Body of pancreas (tissue), 4 donors: ENCODE data around the gene CERK. TPM values are rescaled to one million over a fixed set of nuclear protein-coding genes. Genes with fewer than 3 reads are reported as not detected.
"Not testable (repeated sequence)": the region's sequence is repeated elsewhere in the genome, so short reads cannot be mapped to it uniquely, and the experiment has no call there.

Experiments used
- ATAC-seq: fragments of 150-250 bp; one replicate; pipeline ENCODE4 v1.9.1; 2016
- DNase-seq, 4 donors: peaks; one replicate each; pipeline ENCODE4 v3.0.0-alpha.2; 2019
- H3K27ac ChIP-seq, 4 donors: fragments of 200-600 bp; sonication (generic); 1 replicate in 3 of 4; 2 replicates in 1 of 4; pipeline versions ENCODE4 v1.5.1 to v1.6.1; 2016 to 2019; ENCODE audit warnings: mild to moderate bottlenecking in 1 of 4, mixed read lengths in 1 of 4, moderate library complexity in 1 of 4
- H3K27me3 ChIP-seq, 2 donors: fragments of 200-600 bp; sonication (generic); one replicate each; pipeline ENCODE4 v1.6.0; 2016; ENCODE audit warnings: mild to moderate bottlenecking in 1 of 2
- H3K36me3 ChIP-seq, 2 donors: fragments of 200-600 bp; sonication (generic); replicated peaks in 1 of 2; 2 replicates each; pipeline ENCODE4 v1.5.1; 2016; ENCODE audit warnings: low read depth in 2 of 2; ENCODE audit not compliant: insufficient read depth in 1 of 2
- H3K4me1 ChIP-seq: fragments of 200-600 bp; sonication (generic); one replicate; pipeline ENCODE4 v1.6.0; 2016
- H3K4me3 ChIP-seq, 2 donors: fragments of 200-600 bp; sonication (generic); 1 replicate in 1 of 2; 2 replicates in 1 of 2; pipeline ENCODE4 v1.5.1; 2016 to 2019
- H3K9me3 ChIP-seq, 3 donors: fragments of 200-600 bp; sonication (generic); 1 replicate in 2 of 3; 2 replicates in 1 of 3; pipeline ENCODE4 v1.5.1; 2016
- POLR2A ChIP-seq, 3 donors: fragments of 450-650 bp; IDR thresholded peaks; one replicate each; pipeline ENCODE4 v1.6.1; 2016; ENCODE audit warnings: antibody characterized with exemption in 3 of 3, mild to moderate bottlenecking in 2 of 3
- WGBS, 2 donors: methylation state at CpG; one replicate each; pipeline ENCODE4 v1.1.5; 2017; 5-methylcytosine and 5-hydroxymethylcytosine counted together
- intact Hi-C: fragments of 100-400 bp; cut with DNase I; formaldehyde crosslinking; loops from one replicate; pipeline ENCODE4 v1.15.1; 2023
- total RNA-seq, 2 donors: library from RNA; depleted of rRNA; stranded (reverse); fragments of >200 nt; gene quantifications; one replicate each; pipeline ENCODE4 v1.1.0, GENCODE V29; 2016
- TF ChIP-seq, protein P1 (sequence below), 7 experiments: fragments of 450-650 bp in 4 of 7; fragments of 200-600 bp in 3 of 7; sonication (generic) in 3 of 7; IDR thresholded peaks; one replicate each; pipeline ENCODE4 v1.5.1; 2016 to 2019; ENCODE audit warnings: antibody characterized with exemption in 7 of 7

Gene CERK, protein sequence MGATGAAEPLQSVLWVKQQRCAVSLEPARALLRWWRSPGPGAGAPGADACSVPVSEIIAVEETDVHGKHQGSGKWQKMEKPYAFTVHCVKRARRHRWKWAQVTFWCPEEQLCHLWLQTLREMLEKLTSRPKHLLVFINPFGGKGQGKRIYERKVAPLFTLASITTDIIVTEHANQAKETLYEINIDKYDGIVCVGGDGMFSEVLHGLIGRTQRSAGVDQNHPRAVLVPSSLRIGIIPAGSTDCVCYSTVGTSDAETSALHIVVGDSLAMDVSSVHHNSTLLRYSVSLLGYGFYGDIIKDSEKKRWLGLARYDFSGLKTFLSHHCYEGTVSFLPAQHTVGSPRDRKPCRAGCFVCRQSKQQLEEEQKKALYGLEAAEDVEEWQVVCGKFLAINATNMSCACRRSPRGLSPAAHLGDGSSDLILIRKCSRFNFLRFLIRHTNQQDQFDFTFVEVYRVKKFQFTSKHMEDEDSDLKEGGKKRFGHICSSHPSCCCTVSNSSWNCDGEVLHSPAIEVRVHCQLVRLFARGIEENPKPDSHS
- total RNA-seq: 10 to 100 TPM; 33.6 to 46.4 TPM

DNA sequence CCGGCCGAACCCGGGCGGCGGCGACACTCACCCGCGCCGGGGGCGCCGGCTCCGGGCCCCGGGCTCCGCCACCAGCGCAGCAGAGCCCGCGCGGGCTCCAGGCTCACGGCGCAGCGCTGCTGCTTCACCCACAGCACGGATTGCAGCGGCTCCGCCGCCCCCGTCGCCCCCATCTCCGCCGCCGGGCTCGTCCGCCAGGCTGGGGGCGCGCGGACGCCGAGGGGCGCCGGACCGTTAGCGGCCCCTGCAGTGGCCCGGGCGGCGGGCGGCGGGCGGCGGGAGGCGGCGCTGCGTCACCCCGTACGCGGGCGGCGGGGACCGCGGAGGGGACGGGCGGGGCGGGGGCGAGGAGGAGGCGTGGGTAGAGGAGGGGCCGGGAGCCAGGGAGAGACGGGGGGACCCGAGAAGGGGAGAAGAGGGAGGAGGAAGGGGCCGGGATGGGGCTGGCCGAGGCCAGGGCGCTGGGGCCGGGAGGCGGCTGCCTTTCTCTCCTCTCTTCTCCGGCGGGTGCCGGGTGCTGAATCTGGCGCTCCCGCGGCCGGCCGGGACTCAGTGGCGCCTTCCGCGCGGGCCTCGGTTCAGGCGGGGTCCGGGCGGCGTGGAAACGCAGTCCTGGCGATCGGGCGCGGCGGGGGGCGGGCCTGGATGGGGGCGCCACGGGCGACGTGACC lies at the start of gene CERK:
TSS of gene CERK (minus strand) at position 277 of the 671 bp plus-strand sequence. CDS start at position 173, 104 bp downstream.
- 0% methylated on average over 32 of the region's 99 CpGs; no CpG with 5 or more reads in 1 of the 2 donors for WGBS, 2 donors
- DNase-seq (peak; percentile 78 to 88 (median 82)), ATAC-seq (peak; percentile 82)
- H3K4me1 ChIP-seq: peaks cover 52% of the 10 kb centered on the region
- H3K27ac ChIP-seq: peak within 1 kb of the TSS; percentile 66 to 94 (median 86)
- no peaks in the 10 kb centered on the region for H3K27me3 ChIP-seq
- no peaks in the 10 kb centered on the region for H3K36me3 ChIP-seq
- H3K9me3 ChIP-seq: no peaks in the 10 kb centered on the region
- intact Hi-C loops: no loop called here
- H3K4me3 ChIP-seq: peak within 1 kb of the TSS; percentile 25 to 70
- TF ChIP-seq, protein P1, sequence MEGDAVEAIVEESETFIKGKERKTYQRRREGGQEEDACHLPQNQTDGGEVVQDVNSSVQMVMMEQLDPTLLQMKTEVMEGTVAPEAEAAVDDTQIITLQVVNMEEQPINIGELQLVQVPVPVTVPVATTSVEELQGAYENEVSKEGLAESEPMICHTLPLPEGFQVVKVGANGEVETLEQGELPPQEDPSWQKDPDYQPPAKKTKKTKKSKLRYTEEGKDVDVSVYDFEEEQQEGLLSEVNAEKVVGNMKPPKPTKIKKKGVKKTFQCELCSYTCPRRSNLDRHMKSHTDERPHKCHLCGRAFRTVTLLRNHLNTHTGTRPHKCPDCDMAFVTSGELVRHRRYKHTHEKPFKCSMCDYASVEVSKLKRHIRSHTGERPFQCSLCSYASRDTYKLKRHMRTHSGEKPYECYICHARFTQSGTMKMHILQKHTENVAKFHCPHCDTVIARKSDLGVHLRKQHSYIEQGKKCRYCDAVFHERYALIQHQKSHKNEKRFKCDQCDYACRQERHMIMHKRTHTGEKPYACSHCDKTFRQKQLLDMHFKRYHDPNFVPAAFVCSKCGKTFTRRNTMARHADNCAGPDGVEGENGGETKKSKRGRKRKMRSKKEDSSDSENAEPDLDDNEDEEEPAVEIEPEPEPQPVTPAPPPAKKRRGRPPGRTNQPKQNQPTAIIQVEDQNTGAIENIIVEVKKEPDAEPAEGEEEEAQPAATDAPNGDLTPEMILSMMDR (IDR thresholded peaks at IDR 0.05): no peak
- TF ChIP-seq POLR2A (IDR thresholded peaks at IDR 0.05): peak; percentile 36 to 62 (median 49)

DNA sequence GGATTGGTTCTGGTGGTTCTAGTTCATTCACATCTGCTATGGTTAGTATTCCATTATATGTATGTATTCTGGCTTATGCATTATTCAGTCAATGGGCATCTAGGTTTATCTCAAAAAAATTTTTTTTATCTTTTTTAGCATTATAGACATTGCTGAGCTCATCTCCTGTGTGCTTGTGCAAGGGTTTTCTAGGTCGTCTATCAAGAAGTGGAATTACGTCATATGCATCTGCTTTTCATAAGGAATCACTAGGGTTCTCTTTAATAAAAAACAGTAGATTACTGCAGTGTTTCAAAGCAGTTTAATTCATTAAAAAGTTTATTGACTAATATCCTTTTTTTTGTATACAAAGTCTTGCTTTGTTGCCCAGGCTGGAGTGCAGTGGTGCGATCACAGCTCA lies 45.7 kb upstream of the CERK start:
- TF ChIP-seq, protein P1 (IDR thresholded peaks at IDR 0.05): no peak
- no peak for TF ChIP-seq POLR2A (IDR thresholded peaks at IDR 0.05)
- 86 to 91% methylated on average over 3 of the region's 3 CpGs for WGBS, 2 donors
- H3K4me1 ChIP-seq: peaks cover 6% of the 10 kb centered on the region
- H3K27ac ChIP-seq: no peak overlapping the region
- no peak for ATAC-seq
- no peak for DNase-seq
- no peaks in the 10 kb centered on the region for H3K27me3 ChIP-seq
- intact Hi-C loops: no loop called here
- no peaks in the 10 kb centered on the region for H3K9me3 ChIP-seq
- no peaks in the 10 kb centered on the region for H3K36me3 ChIP-seq
- no peak overlapping the region for H3K4me3 ChIP-seq

DNA sequence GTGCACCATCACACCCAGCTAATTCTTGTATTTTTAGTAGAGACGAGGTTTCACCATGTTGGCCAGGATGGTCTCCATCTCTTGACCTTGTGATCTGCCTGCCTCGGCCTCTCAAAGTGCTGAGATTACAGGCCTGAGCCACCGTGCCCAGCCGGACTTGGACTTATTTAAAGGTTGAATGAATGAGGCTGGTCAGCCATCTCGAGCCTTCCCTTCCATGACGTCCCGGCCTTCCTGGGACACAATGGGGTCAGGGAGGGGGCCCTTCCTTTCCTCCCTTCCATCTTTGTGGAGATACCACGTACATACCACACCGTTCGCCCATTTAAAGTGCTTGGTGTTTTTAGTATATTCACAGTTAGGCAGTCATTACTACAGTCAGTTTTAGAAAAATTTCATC lies 44.1 kb upstream of the CERK start:
- DNase-seq, H3K4me3 ChIP-seq, H3K27me3 ChIP-seq, H3K9me3 ChIP-seq, intact Hi-C loops, H3K36me3 ChIP-seq, ATAC-seq, H3K27ac ChIP-seq, H3K4me1 ChIP-seq: not testable (repeated sequence)
- WGBS, 2 donors: 89 to 92% methylated on average over 10 of the region's 10 CpGs

DNA sequence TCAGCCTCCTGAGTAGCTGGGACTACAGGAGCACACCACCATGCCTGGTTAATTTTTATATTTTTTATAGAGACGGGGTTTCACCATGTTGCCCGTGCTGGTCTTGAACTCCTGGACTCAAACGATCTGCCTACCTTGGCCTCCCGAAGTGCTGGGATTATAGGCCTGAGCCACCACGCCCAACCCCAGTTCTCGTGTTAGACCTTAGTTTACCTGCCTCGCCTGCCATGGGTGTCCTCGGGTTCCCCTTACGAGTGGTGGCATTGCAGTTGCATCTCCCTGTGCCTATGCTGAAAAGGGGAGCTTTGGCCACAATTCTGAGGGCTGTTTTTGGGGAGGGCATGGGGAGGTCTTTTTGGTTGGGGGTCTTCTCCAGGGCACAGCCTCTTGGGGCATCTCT lies 43.2 kb upstream of the CERK start:
- 89 to 95% methylated on average over 9 of the region's 9 CpGs for WGBS, 2 donors
- H3K4me1 ChIP-seq: peaks cover 11% of the 10 kb centered on the region
- H3K4me3 ChIP-seq: no peak overlapping the region
- ATAC-seq (no peak), DNase-seq (no peak)
- TF ChIP-seq POLR2A (IDR thresholded peaks at IDR 0.05): no peak
- TF ChIP-seq, protein P1 (IDR thresholded peaks at IDR 0.05): no peak
- no peaks in the 10 kb centered on the region for H3K9me3 ChIP-seq
- no peak overlapping the region for H3K27ac ChIP-seq
- no peaks in the 10 kb centered on the region for H3K36me3 ChIP-seq
- no peaks in the 10 kb centered on the region for H3K27me3 ChIP-seq
- intact Hi-C loops: no loop called here

DNA sequence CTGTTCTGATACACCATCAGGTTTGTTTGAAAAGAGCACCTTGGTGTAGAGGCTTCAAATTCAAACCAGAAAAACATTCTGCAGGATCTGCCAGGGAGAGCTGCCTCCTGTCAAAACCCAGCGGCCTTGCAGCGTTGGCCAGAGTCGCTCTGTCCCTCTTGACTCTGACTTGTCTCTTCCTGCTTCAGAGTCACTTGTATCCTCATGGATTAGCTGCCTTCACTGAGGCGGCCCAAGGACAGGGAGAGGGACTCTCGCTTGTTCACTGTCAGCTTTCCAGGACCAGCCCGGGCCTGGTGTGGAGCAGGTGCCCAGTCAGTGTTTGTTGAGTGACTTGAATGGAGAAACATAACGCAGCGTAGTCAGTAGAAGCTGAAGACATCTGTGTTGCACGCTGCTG lies 42.4 kb upstream of the CERK start:
- no peaks in the 10 kb centered on the region for H3K9me3 ChIP-seq
- no peaks in the 10 kb centered on the region for H3K36me3 ChIP-seq
- intact Hi-C loops: no loop called here
- no peak for DNase-seq
- TF ChIP-seq POLR2A (IDR thresholded peaks at IDR 0.05): no peak
- H3K27me3 ChIP-seq: no peaks in the 10 kb centered on the region
- ATAC-seq: no peak
- no peak overlapping the region for H3K4me3 ChIP-seq
- peak overlapping the region in 1 of 4 donors; percentile 4 for H3K27ac ChIP-seq
- WGBS, 2 donors: 55 to 65% methylated on average over 9 of the region's 9 CpGs
- H3K4me1 ChIP-seq: peaks cover 20% of the 10 kb centered on the region
